Calu3 (cell line): ENCODE results near the gene RNF31. TPM values are rescaled to one million over a fixed set of nuclear protein-coding genes. Genes with fewer than 3 reads are reported as not detected.
"Not testable (repeated sequence)": the region's sequence is repeated elsewhere in the genome, so short reads cannot be mapped to it uniquely, and the experiment has no call there.

ENCODE experiments used
- BruUV-seq: library from RNA; stranded (reverse); fragments of 400-500 nt; replicated peaks from 2 replicates; lab custom pipeline; 2021; lab: Mats Ljungman, UMichigan
- CTCF ChIA-PET: fragments of 300-600 bp; sonication (Branson Sonifier 250); formaldehyde crosslinking; loops from one replicate; lab custom pipeline; 2022; ENCODE audit warnings: antibody characterized with exemption; lab: Charles Lee
- DNase-seq: peaks from one replicate; pipeline ENCODE4 v3.0.0; 2022
- H3K27ac Mint-ChIP-seq: one replicate; pipeline ENCODE4 v1.8.0; 2022; ENCODE audit warnings: mixed read lengths; ENCODE audit not compliant: unreplicated experiment
- H3K27me3 Mint-ChIP-seq: one replicate; pipeline ENCODE4 v1.8.0; 2022; ENCODE audit warnings: mixed read lengths; ENCODE audit not compliant: unreplicated experiment
- H3K36me3 Mint-ChIP-seq: one replicate; pipeline ENCODE4 v1.8.0; 2022; ENCODE audit warnings: mild to moderate bottlenecking, moderate library complexity, mixed read lengths; ENCODE audit not compliant: insufficient read depth, unreplicated experiment
- H3K4me1 Mint-ChIP-seq: one replicate; pipeline ENCODE4 v1.8.0; 2022; ENCODE audit warnings: mild to moderate bottlenecking, low read depth, mixed read lengths; ENCODE audit not compliant: unreplicated experiment
- H3K4me3 Mint-ChIP-seq: one replicate; pipeline ENCODE4 v1.8.0; 2022; ENCODE audit warnings: mild to moderate bottlenecking, low read depth, moderate library complexity, mixed read lengths; ENCODE audit not compliant: unreplicated experiment
- H3K9me3 Mint-ChIP-seq: one replicate; pipeline ENCODE4 v1.8.0; 2022; ENCODE audit warnings: low read depth, mixed read lengths; ENCODE audit not compliant: unreplicated experiment
- CTCF ChIP-seq: fragments of 200-600 bp; IDR thresholded peaks from one replicate; pipeline ENCODE4 v1.8.0; 2022; ENCODE audit warnings: antibody characterized with exemption; ENCODE audit not compliant: unreplicated experiment
- intact Hi-C: fragments of 100-400 bp; cut with micrococcal nuclease; formaldehyde crosslinking; loops from one replicate; pipeline ENCODE4 v1.10.0; 2022; ENCODE audit not compliant: unreplicated experiment
- total RNA-seq: library from RNA; stranded (reverse); gene quantifications from 2 replicates; pipeline ENCODE4 v1.2.3, GENCODE V29; 2022

RNF31 gene
- total RNA-seq, 1 experiment from 2014 or later: 103 TPM

GRCh38 chr14:24196071-24197055, 49.1 kb downstream of the RNF31 start:
- H3K4me3 Mint-ChIP-seq: peak overlapping the region; percentile 88
- intact Hi-C loops: no loop called here
- no peaks in the 10 kb centered on the region for H3K27me3 Mint-ChIP-seq
- no peaks in the 10 kb centered on the region for H3K9me3 Mint-ChIP-seq
- H3K4me1 Mint-ChIP-seq: peaks cover 8% of the 10 kb centered on the region
- H3K27ac Mint-ChIP-seq: peak overlapping the region; percentile 92
- no peak for DNase-seq
- CTCF ChIA-PET: interaction anchor here (1.2 to 1.8 kb wide), 3 partner anchors 17 to 49 kb away, joined by 3 to 5 read pairs (median 3); partner anchors contain the start of genes CHMP4A, RNF31 and TINF2
- TSS peak; percentile 67 for BruUV-seq
- TF ChIP-seq CTCF: no peak
- H3K36me3 Mint-ChIP-seq: peaks cover 63% of the 10 kb centered on the region

GRCh38 chr14:24197056-24197450, 49.8 kb downstream of the RNF31 start:
- Mint-ChIP-seq H3K4me3 (peak overlapping the region; percentile 88), H3K27me3 (no peaks in the 10 kb centered on the region)
- intact Hi-C loops: no loop called here

GRCh38 chr14:24198814-24199524, 51.7 kb downstream of the RNF31 start:
- DNase-seq: no peak
- peaks cover 5% of the 10 kb centered on the region for H3K4me1 Mint-ChIP-seq
- BruUV-seq: no TSS peak
- no peaks in the 10 kb centered on the region for H3K27me3 Mint-ChIP-seq
- H3K9me3 Mint-ChIP-seq: peaks cover 5% of the 10 kb centered on the region
- peak overlapping the region; percentile 5 for H3K27ac Mint-ChIP-seq
- peaks cover 70% of the 10 kb centered on the region for H3K36me3 Mint-ChIP-seq
- no peak for TF ChIP-seq CTCF
- CTCF ChIA-PET: interaction anchor here (0.7 kb wide), 1 partner anchor 104 kb away, joined by 6 read pairs; no protein-coding TSS in a partner anchor
- H3K4me3 Mint-ChIP-seq: no peak overlapping the region
- intact Hi-C loops: no loop called here

More at GRCh38 chr14:24197056-24197450, 49.8 kb downstream of the RNF31 start:
- CTCF ChIA-PET: interaction anchor here (1.2 kb wide), 1 partner anchor 45 kb away, joined by 3 read pairs; the partner anchor contains the start of gene TINF2
- DNase-seq: no peak
- Mint-ChIP-seq H3K9me3 (no peaks in the 10 kb centered on the region), H3K4me1 (peaks cover 8% of the 10 kb centered on the region), H3K36me3 (peaks cover 70% of the 10 kb centered on the region), H3K27ac (no peak overlapping the region)
- no TSS peak for BruUV-seq
- no peak for TF ChIP-seq CTCF

- intact Hi-C loops, H3K4me1 Mint-ChIP-seq, H3K9me3 Mint-ChIP-seq, DNase-seq, H3K27ac Mint-ChIP-seq, BruUV-seq, H3K27me3 Mint-ChIP-seq, H3K4me3 Mint-ChIP-seq, CTCF ChIA-PET: not testable (repeated sequence)
- H3K36me3 Mint-ChIP-seq: peaks cover 63% of the 10 kb centered on the region
Observed at GRCh38 chr14:24202538-24202937, 55.2 kb downstream of the RNF31 start.

GRCh38 chr14:24203249-24203886, 56.1 kb downstream of the RNF31 start:
- DNase-seq, H3K27me3 Mint-ChIP-seq, intact Hi-C loops, H3K4me3 Mint-ChIP-seq, CTCF ChIA-PET, H3K9me3 Mint-ChIP-seq, BruUV-seq, H3K4me1 Mint-ChIP-seq, H3K27ac Mint-ChIP-seq: not testable (repeated sequence)
- peaks cover 68% of the 10 kb centered on the region for H3K36me3 Mint-ChIP-seq
